HepG2 (cell line): ENCODE data around the gene PGS1.

Source experiments
- CCDC6 ChIP-seq: sonication (generic); formaldehyde crosslinking; IDR thresholded peaks from 2 replicates; pipeline ENCODE4 v1.8.1; 2022; ENCODE audit warnings: mild to moderate bottlenecking, missing genetic modification reagents, moderate library complexity
- CTCF ChIP-seq: sonication (generic); formaldehyde crosslinking; IDR thresholded peaks from 2 replicates; pipeline ENCODE4 v1.5.0; 2020; ENCODE audit warnings: mild to moderate bottlenecking, missing genetic modification reagents, moderate library complexity
- DR1 ChIP-seq: sonication (generic); formaldehyde crosslinking; IDR thresholded peaks from 2 replicates; pipeline ENCODE4 v1.8.0; 2021; ENCODE audit warnings: mild to moderate bottlenecking, missing genetic modification reagents, inconsistent platforms
- EP300 ChIP-seq, 3 experiments: sonication (generic) in 1 of 3; formaldehyde crosslinking in 1 of 3; IDR thresholded peaks; 2 replicates each; pipeline versions ENCODE4 v1.5.1 to v1.6.1; 2011 to 2020; ENCODE audit warnings: low read depth in 2 of 3, low read length in 2 of 3, borderline replicate concordance in 1 of 3, improper control_type of control experiment in 1 of 3, mild to moderate bottlenecking in 1 of 3, missing genetic modification reagents in 1 of 3, moderate library complexity in 1 of 3
- FIP1L1 ChIP-seq: fragments of 200-400 bp; formaldehyde crosslinking; IDR thresholded peaks from 2 replicates; pipeline ENCODE4 v1.6.1; 2018; ENCODE audit warnings: low read depth, mild to moderate bottlenecking, low read length, moderate library complexity, borderline replicate concordance; ENCODE audit not compliant: insufficient read depth
- FOXA1 ChIP-seq, 2 experiments: fragments of 450-650 bp in 1 of 2; sonication (generic) in 1 of 2; formaldehyde crosslinking in 1 of 2; IDR thresholded peaks; 2 replicates each; pipeline versions ENCODE4 v1.4.0 to v1.6.1; 2016 to 2020; ENCODE audit warnings: missing genetic modification reagents in 1 of 2
- FOXM1 ChIP-seq: sonication (generic); formaldehyde crosslinking; IDR thresholded peaks from 2 replicates; pipeline ENCODE4 v1.5.0; 2020; ENCODE audit warnings: missing genetic modification reagents
- NRL ChIP-seq: sonication (generic); formaldehyde crosslinking; IDR thresholded peaks from 2 replicates; pipeline ENCODE4 v1.5.0; 2020; ENCODE audit warnings: missing genetic modification reagents, mild to moderate bottlenecking, moderate library complexity, borderline replicate concordance
- PHF5A ChIP-seq: IDR thresholded peaks from one replicate; pipeline ENCODE4 v1.6.1; 2018; ENCODE audit warnings: low read depth, missing genetic modification reagents; ENCODE audit not compliant: unreplicated experiment
- RXRB ChIP-seq: IDR thresholded peaks from 2 replicates; pipeline ENCODE4 v1.6.1; 2016; ENCODE audit warnings: borderline replicate concordance, missing genetic modification reagents, missing compliant biosample characterization
- ZNF768 ChIP-seq: sonication (generic); formaldehyde crosslinking; IDR thresholded peaks from 2 replicates; pipeline ENCODE4 v1.4.0; 2020; ENCODE audit warnings: missing genetic modification reagents

DNA sequence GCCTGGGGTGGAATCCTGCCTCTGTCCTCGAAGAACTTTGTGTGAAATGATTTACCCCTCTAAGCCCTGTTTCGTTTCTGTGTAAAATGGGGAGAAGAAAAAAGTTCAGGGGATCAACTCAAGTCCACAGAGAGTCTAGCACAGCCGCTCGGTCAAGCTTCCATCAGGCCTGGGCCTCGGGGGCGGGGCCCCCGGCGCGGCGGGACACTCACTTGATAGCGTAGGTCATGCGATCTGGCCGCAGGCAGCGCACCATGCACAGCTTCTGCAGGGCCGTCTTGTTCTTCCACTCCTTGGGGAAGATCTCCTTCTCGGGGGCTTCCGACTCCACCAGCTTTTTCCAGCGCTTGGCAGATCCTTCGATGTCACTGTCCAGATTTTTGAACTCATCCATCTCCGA is 65.9 kb downstream of the PGS1 start:
- TF ChIP-seq FIP1L1, result no peak
- no peak for TF ChIP-seq PHF5A (CRISPR knock-in tag)
- TF ChIP-seq FOXA1 (IDR thresholded peaks at IDR 0.05), result no peak
- no peak for TF ChIP-seq FOXA1 (CRISPR knock-in tag; IDR thresholded peaks at IDR 0.05)
- no peak for TF ChIP-seq FOXM1
- TF ChIP-seq EP300 (IDR thresholded peaks at IDR 0.05; ENCODE audit: low read depth in 2 of 2, low read length in 2 of 2), result no peak
- TF ChIP-seq EP300 (CRISPR knock-in tag; IDR thresholded peaks at IDR 0.05; ENCODE audit: borderline replicate concordance), result no peak
- TF ChIP-seq DR1, result no peak
- no peak for TF ChIP-seq NRL (CRISPR knock-in tag)
- no peak for TF ChIP-seq RXRB (CRISPR knock-in tag)
- no peak for TF ChIP-seq CCDC6 (CRISPR knock-in tag)
- TF ChIP-seq CTCF (CRISPR knock-in tag), result no peak
- TF ChIP-seq ZNF768, result no peak
